D721Med (cell line): ENCODE results near the gene DGCR8.

ENCODE experiments used
- DNase-seq: peaks from one replicate; pipeline ENCODE4 v3.0.0; 2011; ENCODE audit warnings: low spot score; ENCODE audit not compliant: insufficient read length
- FAIRE-seq: peaks from 2 replicates; lab custom pipeline; 2011; peaks lifted over from hg19 to GRCh38; lab: Jason Lieb, UNC
- TF ChIP-seq, protein P1 (sequence below): IDR thresholded peaks from 2 replicates; pipeline ENCODE4 v1.5.1; 2012; ENCODE audit warnings: mild to moderate bottlenecking, control low read depth; ENCODE audit not compliant: insufficient read depth; ENCODE audit errors: missing control alignments

DGCR8 gene

GRCh38 chr22:20149257-20150250 is 69.5 kb downstream of the DGCR8 start:
- FAIRE-seq: no peak
- TF ChIP-seq, protein P1, sequence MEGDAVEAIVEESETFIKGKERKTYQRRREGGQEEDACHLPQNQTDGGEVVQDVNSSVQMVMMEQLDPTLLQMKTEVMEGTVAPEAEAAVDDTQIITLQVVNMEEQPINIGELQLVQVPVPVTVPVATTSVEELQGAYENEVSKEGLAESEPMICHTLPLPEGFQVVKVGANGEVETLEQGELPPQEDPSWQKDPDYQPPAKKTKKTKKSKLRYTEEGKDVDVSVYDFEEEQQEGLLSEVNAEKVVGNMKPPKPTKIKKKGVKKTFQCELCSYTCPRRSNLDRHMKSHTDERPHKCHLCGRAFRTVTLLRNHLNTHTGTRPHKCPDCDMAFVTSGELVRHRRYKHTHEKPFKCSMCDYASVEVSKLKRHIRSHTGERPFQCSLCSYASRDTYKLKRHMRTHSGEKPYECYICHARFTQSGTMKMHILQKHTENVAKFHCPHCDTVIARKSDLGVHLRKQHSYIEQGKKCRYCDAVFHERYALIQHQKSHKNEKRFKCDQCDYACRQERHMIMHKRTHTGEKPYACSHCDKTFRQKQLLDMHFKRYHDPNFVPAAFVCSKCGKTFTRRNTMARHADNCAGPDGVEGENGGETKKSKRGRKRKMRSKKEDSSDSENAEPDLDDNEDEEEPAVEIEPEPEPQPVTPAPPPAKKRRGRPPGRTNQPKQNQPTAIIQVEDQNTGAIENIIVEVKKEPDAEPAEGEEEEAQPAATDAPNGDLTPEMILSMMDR: no peak
- DNase-seq: no peak

- DNase-seq (no peak), FAIRE-seq (no peak)
- TF ChIP-seq, protein P1: no peak
Measured at GRCh38 chr22:20150381-20151275, 70.6 kb downstream of the DGCR8 start, which contains the start of gene CCDC188. TSS of gene CCDC188 (minus strand) at chr22:20151055. CDS start at chr22:20150986, 69 bp downstream.

- DNase-seq: no peak
- no peak for FAIRE-seq
- TF ChIP-seq, protein P1: no peak
Measured at GRCh38 chr22:20151276-20151588, 71.2 kb downstream of the DGCR8 start.

- no peak for FAIRE-seq
Measured at GRCh38 chr22:20152464-20152890, 72.4 kb downstream of the DGCR8 start.

DNA sequence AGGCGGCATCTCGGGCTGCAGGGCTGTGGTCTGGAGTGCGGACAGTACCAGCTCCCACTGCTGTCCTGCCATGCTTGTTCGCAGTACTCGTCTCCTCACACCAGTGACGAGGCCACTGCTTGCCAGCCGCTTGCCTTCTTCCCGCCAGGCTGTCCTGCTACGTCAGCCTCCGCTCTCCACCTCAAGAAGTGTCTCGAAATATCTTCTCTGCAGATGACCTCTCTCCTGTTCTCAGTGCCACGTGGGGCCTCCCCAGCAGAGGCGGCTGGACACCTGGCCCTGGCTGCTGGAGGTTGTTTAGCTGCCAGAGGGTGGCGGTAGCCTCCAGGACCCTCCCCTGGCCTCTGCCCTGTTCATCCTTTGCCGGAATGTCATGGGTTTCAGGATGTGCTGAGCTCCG is 73.9 kb downstream of the DGCR8 start:
- no peak for FAIRE-seq
- no peak for DNase-seq
- TF ChIP-seq, protein P1: no peak

More at GRCh38 chr22:20152464-20152890, 72.4 kb downstream of the DGCR8 start:
- no peak for DNase-seq
- TF ChIP-seq, protein P1: no peak

GRCh38 chr22:20154602-20155187 is 74.7 kb downstream of the DGCR8 start:
- DNase-seq: no peak

More at GRCh38 chr22:20154602-20155187, 74.7 kb downstream of the DGCR8 start:
- no peak for FAIRE-seq
- TF ChIP-seq, protein P1: no peak
